ENCODE results near the gene ASB2.

ASB2 gene

DNA sequence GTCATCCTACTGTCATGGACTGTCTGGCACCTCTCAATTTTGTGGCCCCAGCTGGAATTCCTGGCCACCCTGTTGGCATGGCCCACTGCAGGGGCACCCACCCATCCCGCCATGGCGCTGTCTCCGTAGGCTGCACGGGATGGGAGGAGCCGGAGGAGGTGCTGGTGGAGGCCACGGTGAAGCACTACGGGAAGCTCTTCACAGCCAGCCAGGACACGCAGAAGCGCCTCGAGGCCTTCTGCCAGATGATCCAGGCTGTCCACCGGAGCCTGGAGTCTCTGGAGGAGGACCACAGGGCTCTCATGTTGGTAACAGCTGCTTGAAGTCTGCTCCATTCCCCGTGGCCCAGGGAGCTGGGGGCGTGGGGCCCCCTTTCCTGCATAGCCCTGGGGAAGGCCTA lies 24.6 kb upstream of the ASB2 start:
- no peak for DNase-seq

DNA sequence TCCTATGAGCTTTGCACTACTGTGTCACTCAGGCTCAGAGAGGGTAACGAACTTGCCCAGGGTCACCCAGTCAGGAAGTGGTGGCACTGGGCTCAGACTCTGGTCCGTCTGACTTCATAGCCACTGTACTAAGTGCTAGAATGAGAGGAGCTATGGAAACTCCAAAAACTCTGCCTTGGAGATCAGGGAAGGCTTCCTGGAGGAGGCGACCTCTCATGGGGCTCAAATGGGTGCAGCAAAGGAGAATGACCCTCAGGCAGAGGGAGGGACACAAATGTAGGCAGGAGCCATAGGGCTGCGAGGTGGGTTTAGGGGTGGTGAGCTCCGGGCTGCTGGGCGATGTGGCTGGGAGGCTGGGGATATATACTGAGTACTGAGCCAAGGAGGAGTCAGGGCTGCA lies 23.9 kb upstream of the ASB2 start:
- no peak for DNase-seq

DNA sequence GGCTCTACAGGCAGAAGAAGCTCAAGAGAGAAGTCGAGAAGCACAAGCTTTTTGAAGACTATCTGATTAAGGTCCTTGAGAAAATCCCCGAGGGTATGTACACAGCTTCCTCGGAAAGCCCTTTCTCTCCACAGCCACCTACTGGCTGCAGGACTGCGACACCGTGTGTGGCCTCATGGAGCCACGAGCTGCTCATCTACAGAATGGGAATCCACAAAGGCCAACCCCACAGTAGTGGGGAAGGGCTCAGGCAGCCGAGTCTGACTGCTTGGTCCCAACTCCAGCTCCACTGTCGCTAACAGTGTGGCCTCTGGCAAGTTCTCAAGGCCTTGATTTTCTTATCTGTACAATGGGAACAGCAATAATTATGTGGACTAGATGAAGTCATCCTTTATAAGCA lies 23.2 kb upstream of the ASB2 start:
- DNase-seq, result no peak

DNA sequence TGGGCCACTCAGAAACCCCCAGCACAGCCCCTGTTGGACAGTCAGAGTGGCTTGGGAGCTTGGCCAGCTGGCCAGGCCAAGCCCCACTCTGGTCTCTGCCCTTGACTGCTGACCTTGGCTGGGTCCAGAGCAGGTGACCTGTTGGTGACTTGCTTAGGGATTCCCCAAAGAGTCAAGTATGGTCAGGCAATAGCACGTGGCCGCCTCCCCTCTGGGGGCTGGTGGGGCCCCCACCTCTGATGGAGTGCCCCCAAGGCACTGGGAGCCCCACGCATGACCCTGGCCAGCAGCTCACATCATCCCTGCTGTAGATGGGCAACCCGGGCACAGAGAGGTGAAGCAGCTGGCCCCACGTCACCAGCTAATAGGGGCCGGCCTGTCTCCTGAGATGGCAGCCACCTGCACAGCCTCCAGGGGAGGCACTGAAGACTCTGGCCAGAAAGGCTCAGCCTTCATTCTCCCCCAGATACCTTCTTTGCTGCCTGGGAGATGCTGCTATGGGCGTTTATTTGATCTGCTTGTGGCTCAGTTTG lies 22.6 kb upstream of the ASB2 start:
- DNase-seq, result no peak

DNA sequence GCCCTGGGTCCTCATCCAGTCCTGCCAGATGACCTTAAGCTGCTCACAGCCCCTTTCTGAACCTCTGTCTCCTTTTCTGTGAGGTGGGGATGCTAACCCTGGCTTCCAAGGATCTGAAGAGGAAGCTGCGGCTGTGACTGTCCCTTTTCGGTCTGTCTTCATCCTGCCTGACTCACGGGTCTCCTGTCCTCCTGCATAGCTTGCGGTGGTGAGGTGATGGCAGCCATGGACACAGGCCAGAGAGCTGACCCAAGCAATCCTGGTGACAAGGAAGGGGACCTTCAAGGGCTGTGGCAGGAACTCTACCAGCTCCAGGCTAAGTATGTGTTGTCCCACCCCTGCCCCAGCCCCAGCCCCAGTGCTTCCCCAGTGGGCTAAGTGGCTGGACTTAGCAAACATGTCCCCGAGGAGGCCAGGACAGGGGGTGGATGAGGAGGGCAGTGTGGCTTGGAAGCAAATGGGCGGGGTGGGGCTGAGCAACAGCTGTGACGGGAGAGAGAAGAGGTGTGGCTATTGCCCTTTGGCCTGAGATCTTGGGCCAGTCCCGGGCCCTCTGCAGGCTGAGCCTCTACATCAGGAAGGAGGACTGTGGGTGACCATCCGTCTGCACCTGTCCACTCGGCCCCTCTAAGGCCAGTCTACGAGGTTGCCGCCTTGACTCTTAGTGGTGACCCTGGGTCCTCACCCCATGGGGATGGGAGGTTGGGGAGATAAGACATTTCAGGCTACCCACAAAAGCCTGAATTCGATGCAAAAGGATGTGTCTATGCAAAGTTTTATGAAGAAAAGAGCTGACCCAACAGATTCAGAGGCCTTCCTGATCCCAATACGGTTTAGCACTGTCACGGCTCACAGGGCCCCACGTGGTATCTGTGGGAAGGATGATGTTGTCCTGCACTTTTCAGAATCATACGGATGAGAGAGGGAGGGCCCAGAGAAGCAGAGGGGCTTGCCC lies 21.8 kb upstream of the ASB2 start:
- no peak for DNase-seq

DNA sequence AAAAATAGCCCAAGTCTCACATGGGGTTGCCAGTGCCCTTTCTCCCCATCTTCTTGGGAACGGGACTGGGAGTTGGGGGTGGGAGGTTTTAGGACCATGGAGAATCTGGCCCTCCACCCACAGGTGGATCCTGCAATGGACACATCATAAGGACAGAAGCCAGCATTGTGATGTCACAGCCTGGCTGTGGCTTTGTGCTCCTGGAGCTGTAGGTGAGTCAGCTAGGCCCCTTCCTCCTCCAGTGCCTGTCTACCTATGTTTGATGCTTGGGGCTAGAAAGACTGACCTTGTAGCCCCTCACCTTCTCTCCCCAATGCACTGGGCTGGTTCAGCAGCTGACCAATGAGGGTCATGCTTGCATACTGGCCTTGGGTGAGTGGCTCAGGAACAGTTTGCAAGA lies 20.7 kb upstream of the ASB2 start, which contains the start of gene CCDC197:
Gene CCDC197, plus strand, starts transcription at position 220 of the 400 bp plus-strand sequence. CDS start 831 bp downstream, outside the sequence.
- no peak for DNase-seq

DNA sequence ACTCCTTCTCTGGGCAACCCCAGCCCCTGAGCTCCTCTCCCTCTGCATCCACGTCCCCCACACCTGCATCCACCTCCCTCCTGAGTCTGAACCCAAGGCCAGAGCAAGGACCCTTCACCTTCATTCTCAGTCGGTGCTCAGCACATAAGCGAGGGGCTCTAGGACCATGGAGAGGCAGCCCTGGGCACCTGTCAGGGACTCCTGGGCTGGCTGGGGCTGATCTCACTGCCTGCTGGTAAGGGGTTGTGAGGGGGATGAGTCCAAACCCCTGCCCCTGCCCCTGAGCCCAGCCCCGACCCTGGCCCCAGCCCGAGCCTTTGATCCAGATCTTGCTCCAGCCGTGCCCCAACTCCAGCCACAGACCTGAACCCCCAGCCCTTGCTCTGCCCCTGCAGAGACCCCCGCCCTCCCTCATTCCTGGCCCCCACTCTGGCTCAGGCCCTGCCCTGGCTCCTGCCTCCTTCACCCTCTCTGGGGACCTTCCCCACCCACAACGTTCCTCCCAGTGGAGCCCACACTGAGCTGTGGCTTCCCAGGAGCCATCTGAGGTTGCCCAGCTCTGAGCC lies 19.8 kb upstream of the ASB2 start:
- no peak for DNase-seq

DNA sequence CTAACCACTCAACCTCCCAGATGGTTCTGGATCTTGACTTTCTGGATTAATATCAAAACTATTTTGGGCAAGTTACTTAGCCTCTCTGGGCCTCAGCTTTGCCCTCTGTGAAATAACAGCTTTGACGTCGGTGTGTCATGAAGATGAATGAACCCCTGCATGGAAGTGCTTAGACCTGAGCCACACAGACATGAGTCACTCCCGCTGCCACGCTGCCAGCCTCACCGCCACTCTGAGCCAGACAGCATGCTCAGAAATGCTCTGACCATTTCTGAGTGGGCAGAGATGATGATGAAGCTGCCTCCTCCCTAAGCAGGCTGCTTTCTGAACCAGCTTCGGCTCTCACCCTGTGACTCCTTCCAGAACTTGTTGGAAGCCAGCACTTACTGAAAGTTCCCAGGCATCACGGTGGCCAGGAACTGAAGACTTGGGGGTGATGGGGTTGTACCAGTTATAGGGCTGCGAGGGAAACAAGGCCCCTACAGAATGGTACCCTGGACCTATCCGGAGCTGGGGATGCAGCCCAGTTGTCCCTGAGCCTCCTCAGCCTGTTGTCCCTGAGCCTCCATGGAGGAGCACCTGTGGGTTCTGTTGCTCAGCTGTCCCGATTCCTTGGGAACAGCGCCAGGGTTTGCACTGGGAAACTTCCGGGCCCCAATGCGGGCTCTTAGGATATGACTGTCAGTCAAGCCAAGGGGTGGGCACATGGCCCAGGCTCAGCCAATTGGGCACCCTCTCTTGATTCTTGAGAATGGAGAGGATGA lies 18.7 kb upstream of the ASB2 start:
- DNase-seq, result no peak

DNA sequence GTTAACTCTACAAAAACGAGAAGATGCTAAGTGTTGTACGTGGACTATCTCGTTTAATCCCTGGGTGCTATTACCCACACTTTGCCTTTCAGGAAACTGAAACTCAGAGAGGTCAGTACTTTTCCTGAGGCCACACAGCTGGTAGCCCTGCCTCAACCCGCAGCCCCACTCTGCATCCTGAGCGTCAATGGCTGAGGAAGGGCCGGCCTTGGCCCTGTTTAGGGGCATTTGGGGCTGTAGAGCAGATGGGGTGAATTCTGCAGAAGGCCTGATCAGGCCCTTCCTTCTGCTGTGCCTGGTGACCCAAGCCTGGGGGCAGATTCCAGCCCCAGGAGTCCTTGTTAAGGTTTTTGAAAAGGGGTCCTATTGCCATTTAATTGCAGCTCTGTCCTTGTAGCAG lies 17.0 kb upstream of the ASB2 start:
- DNase-seq, result no peak

DNA sequence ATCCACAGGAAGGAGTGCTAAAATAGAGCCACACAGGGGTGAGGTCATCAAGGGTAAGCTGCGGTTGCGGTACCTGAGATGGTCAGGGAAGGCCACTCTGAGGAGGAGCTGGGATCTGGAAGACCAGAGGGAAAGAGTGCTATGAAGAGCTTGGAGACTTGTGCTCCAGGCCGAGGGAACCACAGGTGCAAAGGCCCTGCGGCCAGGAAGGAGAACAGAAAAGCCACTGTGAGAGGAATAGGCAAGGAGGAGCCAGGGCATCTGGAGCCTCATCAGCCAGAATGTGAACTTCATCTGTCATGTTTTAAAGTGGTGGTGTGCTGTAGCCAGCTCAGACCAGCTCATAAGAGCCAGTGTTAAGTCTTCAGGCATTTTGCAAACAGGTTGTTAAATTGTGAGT lies 15.3 kb upstream of the ASB2 start:
- DNase-seq, result no peak

DNA sequence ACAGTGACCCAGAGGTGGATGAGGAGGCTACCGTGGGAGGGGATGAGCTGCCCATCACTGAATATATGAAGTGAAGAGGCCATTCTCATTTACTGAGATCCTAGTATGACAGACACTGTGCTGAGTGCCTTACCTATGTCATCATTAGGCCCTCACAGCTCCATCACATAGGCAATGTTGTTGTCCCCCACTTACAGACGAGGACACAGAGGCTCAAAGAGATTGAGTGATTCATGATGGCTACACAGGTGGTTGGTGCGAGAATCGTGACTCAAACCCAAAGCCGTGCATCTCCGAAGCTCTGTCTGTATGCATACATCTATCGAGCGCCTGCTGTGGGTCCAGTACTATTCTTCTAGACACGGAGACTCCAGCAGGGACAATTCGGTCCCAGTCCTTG lies 14.8 kb upstream of the ASB2 start:
- no peak for DNase-seq

DNA sequence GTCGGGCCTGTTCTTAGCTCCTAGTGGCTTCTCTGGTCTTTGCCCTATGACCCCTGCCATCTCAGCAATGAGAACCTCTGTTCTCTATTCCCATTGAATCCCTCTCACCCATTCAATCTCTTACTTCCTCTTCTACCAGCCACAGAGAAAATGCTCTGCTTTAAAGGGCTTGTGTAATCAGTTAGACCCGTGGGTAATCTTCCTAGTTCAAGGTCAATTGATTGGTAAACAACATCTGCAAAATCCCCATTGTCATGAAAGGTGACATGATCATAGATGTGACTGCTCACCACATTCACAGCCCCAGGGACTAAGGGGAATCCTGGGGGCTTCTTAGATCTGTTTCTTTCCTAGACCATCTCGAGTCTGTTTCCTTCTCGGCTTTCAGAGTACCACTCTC lies 13.6 kb upstream of the ASB2 start:
- DNase-seq, result no peak

DNA sequence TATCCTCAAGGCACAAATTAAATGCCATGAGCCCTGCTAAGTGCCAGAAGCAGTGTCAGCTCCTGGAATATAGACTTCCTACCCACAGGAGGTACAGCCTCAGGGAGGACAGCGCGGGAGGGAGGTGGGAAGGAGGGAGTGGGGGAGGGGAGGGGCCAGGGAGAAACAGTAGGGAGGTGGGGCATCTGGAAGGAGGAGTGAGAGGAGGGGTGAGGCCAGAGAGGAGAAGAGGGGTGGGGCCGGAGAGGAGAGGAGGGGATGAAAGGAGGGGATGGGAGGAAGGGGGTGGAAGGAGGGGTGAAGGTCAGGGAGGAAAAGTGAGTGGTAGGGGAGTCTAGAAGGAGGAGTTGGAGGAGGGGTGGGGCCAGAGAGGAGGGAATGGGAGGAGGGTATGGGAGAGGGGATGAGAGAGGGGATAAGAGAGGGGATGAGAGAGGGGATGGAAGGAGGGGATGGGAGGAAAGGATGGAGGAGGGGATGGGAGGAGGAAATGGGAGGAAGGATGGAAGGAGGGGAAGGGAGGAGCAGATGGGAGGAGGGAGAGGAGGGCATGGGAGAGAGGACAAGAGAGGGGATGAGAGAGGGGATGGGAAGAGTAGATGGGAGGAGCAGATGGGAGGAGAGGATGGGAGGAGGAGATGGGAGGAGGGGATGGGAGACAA lies 11.6 kb upstream of the ASB2 start:
- no peak for DNase-seq

DNA sequence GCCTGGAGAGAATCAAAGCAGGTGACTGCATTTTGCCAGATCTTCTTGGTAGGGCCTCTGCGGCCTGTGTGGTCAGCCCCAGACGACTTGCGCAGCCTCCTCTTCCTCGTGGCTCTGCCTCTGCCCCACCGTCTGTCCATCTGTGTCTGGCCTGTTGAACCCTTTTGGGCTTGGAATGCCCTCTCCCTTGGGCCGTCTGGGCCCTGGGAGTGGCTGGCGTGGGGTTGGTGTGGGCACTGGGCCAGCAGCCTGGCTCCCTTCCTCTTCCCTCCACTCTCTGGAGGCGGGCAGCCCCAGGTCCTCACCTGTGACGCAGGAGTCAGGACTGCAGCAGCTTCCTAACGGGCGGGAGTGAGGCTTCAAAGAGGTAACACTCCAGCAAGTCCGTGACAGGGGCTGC lies 11.0 kb upstream of the ASB2 start:
- DNase-seq, result no peak

DNA sequence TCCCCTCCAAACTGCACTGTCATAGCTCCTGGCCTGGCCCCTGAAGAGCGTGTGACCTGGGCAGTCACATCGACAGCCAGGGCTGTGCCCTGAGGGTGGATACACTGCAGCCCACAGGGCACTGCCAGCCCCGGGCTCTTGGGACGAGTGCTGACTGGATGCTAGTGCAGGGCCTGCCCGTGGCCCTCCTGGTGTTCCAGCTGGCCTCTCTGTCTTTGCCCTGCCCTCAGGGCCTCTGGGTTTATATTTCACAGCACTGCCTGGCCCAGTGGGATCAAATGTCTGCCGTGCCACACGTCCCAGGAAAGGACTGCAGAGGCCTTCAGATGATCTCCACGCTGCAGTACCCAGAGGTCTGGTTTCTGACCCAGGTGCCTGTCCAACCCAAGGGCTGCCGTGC lies 10.6 kb upstream of the ASB2 start:
- DNase-seq, result no peak

DNA sequence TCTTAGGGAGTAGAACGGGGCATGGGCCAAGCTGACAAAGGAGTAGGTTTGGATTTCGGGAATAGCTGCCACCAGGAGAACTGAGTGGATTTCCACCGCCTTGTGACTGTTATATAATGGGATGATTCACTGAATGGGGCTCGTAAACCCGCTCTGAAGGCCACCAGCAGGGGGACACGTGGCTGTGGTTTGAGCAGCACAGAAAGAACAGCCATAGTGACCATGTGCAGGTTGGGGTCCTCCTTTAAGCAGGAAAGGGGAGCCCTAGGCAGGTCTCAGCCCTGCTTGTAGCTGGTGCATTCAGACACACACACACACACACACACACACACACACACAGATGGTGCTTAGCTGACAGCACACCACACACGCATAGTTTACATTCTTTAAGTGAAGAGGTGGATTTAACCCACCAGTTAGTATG lies 8.6 kb upstream of the ASB2 start:
- DNase-seq, result no peak

DNA sequence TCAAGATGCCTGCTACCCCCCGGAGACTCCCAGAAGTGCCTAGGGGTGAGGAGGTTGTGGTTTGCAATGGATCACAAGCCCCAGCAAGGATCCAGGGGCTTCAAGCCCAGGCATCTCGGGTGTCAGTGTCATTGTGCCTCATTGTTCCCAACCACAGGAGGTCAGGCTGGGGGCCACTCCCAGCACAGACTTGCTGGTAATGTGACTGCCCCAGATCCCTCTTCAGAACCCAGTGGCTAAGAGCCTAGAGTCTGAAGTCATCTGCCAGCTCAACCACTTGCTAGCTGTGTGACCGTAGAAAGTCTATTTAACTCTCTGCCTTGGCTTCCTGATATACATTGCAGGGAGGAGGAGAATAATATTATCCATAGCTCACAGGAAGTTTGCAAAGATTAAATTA lies 7.7 kb upstream of the ASB2 start:
- no peak for DNase-seq

DNA sequence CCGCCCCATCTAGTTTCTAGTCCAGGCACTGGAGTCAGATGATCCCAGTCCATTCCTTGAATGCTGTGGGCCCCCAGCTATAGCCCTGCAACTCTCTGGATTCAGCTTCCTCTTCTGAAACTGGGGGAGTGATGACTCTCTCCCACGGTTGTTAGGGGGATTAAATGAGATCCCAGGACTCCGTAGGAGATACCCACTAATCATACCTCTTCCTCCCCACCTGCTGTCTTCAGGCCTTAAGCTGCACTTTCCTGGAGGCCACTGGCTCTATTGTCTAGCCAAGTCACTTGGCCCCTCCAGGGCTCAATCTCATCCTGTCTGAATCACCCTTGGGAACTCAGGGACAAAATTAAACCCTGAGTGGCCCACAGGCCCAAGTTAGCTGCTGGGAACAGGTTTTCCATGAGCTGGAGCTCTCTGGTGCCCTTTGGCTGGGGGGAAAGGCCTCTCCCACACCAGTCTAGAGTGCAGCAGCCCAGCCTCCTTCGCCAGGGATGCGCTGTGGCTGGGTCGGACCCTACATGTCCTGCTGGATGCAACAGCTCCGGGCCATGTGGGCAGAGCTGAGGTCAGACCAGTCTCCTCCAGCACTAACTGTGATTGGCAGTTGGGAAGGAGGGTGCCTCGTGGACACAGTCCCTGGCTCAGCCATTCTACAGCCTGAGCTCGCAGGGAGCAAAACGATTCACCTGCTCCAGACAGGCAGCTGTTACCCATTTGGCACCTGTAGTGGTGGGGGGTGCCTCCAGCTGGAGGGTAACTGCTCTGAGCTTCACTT lies 6.0 kb upstream of the ASB2 start:
- no peak for DNase-seq

DNA sequence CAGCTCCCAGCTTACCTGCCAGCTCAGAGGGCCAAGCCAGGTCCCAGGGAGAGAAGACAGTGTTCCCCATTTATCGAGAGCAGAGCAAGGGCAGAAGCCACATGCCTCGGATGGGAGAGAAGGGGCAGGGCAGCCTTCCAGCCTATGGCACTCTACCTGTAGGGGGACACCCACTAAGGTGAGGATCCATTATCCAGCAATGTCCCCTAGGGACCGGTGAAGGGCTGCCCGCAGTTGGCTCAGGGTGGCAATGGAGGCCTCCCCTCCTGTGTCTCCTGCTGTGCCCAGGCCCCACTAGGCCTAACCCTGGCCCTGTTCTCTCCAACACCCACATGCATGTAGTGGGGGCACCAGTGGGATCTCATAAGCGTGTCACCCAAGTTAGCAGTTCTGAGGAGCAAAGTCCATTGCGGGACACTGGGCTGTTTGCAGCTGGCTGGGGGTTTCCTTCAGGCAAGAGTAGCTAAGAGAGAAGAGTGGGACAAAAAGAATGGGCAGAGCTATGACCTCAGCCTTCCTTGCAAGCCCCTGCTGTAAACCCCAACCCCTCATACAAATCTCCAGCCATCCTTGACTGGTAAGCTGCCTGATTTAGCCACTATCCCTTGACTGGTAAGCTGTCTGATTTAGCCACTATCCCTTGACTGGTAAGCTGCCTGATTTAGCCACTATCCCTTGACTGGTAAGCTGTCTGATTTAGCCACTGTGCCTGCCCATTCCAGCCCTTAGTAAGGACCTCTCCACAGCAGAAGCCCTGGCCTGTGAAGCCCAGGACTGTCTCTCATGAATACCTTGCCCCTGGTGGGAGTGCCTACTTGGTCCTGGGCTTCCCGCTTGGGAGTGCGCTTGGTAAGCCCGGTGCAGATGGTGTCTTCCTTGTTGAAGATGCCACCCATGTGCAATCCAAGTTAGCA lies 5.2 kb upstream of the ASB2 start:
- no peak for DNase-seq

DNA sequence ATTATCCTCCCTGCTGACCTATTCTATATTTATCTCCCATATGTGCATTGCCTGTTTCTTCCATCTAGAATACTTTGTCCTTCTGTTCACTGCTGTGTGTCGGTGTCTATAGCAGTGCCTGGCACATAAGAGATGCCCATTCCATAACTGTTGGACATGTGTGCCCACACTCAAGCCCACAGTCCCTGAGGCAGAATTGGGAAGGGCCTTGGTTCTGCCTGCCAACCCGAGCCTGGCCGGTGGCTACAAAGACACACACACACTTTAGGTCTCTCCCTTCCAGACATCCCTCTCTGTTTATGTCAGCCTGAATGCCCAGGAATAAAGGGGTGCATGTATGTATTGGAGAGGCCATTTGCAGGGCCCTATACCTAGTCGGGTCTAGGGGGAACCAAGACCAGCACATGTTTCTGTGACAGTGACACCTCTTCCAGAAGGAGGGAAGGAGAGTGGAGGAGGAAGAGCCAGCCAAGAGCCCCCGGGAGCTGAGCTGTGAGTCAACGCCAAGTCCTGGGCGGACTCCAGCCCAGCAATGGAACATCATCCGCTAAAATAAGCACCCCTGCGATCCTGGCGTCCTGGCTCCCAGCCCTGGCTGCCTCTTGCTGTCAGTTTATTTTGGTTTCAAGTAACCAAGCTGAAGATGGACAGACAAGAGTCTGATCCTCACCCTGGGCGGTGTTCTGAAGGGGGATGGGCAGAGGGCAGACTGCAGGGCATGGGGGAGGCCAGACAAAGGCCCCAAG lies 4.3 kb upstream of the ASB2 start:
- DNase-seq, result no peak
